Liver (tissue), 3 donors: ENCODE results near the gene ING3.

Experiments used
- FOXA1 ChIP-seq: IDR thresholded peaks from 2 replicates; pipeline ENCODE4 v1.6.1; 2016; ENCODE audit warnings: antibody characterized with exemption
- GABPA ChIP-seq, 2 donors: IDR thresholded peaks in 1 of 2; conservative IDR thresholded peaks in 1 of 2; 2 replicates each; pipeline ENCODE4 v1.6.1; 2016; ENCODE audit warnings: antibody characterized with exemption in 2 of 2, mild to moderate bottlenecking in 1 of 2, moderate library complexity in 1 of 2
- HNF4A ChIP-seq, 2 donors: conservative IDR thresholded peaks; 2 replicates each; pipeline ENCODE4 v1.6.1; 2016; ENCODE audit warnings: antibody characterized with exemption in 2 of 2, mild to moderate bottlenecking in 2 of 2
- JUND ChIP-seq, 2 donors: IDR thresholded peaks; 2 replicates each; pipeline ENCODE4 v1.6.1; 2016; ENCODE audit warnings: antibody characterized with exemption in 2 of 2
- RAD21 ChIP-seq, 2 donors: IDR thresholded peaks; 2 replicates each; pipeline ENCODE4 v1.6.1; 2016; ENCODE audit warnings: antibody characterized with exemption in 2 of 2, mild to moderate bottlenecking in 2 of 2
- RXRA ChIP-seq, 2 donors: IDR thresholded peaks; 2 replicates each; pipeline ENCODE4 v1.6.1; 2017 to 2018; ENCODE audit warnings: antibody characterized with exemption in 2 of 2, mild to moderate bottlenecking in 1 of 2
- SP1 ChIP-seq: IDR thresholded peaks from 2 replicates; pipeline ENCODE4 v1.6.1; 2018; ENCODE audit warnings: antibody characterized with exemption, mild to moderate bottlenecking
- TAF1 ChIP-seq: conservative IDR thresholded peaks from 2 replicates; pipeline ENCODE4 v1.6.1; 2016; ENCODE audit warnings: antibody characterized with exemption, mild to moderate bottlenecking
- YY1 ChIP-seq: IDR thresholded peaks from 2 replicates; pipeline ENCODE4 v1.6.1; 2016; ENCODE audit warnings: antibody characterized with exemption, mild to moderate bottlenecking
- ZBTB33 ChIP-seq: IDR thresholded peaks from 2 replicates; pipeline ENCODE4 v1.6.1; 2016; ENCODE audit warnings: antibody characterized with exemption
- TF ChIP-seq, protein P1 (sequence below): fragments of 150-350 bp; IDR thresholded peaks from 2 replicates; pipeline ENCODE4 v1.5.1; 2017; ENCODE audit warnings: improper control_type of control experiment, low read depth, low read length; ENCODE audit not compliant: missing input control
- TF ChIP-seq, protein P2 (sequence below): IDR thresholded peaks from 2 replicates; pipeline ENCODE4 v1.6.1; 2016; ENCODE audit warnings: antibody characterized with exemption
- TF ChIP-seq, protein P3 (sequence below): IDR thresholded peaks from 2 replicates; pipeline ENCODE4 v1.6.1; 2016; ENCODE audit warnings: antibody characterized with exemption
- TF ChIP-seq, protein P4 (sequence below): IDR thresholded peaks from 2 replicates; pipeline ENCODE4 v1.6.1; 2016; ENCODE audit warnings: antibody characterized with exemption, mild to moderate bottlenecking
- donor health status: healthy.
- donor health status: healthy.

GRCh38 chr7:120979765-120980499 is 29.4 kb downstream of the ING3 start:
- TF ChIP-seq, protein P1, sequence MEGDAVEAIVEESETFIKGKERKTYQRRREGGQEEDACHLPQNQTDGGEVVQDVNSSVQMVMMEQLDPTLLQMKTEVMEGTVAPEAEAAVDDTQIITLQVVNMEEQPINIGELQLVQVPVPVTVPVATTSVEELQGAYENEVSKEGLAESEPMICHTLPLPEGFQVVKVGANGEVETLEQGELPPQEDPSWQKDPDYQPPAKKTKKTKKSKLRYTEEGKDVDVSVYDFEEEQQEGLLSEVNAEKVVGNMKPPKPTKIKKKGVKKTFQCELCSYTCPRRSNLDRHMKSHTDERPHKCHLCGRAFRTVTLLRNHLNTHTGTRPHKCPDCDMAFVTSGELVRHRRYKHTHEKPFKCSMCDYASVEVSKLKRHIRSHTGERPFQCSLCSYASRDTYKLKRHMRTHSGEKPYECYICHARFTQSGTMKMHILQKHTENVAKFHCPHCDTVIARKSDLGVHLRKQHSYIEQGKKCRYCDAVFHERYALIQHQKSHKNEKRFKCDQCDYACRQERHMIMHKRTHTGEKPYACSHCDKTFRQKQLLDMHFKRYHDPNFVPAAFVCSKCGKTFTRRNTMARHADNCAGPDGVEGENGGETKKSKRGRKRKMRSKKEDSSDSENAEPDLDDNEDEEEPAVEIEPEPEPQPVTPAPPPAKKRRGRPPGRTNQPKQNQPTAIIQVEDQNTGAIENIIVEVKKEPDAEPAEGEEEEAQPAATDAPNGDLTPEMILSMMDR: no peak
- TF ChIP-seq, protein P2, sequence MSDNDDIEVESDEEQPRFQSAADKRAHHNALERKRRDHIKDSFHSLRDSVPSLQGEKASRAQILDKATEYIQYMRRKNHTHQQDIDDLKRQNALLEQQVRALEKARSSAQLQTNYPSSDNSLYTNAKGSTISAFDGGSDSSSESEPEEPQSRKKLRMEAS: no peak
- TF ChIP-seq RXRA (IDR thresholded peaks at IDR 0.05) (no peak), RAD21 (IDR thresholded peaks at IDR 0.05) (no peak), JUND (IDR thresholded peaks at IDR 0.05) (no peak), ZBTB33 (no peak), SP1 (no peak), FOXA1 (no peak), GABPA (IDR thresholded peaks at IDR 0.05 in 1 of 2, conservative IDR thresholded peaks at IDR 0.05 in 1 of 2) (no peak), TAF1 (no peak), HNF4A (conservative IDR thresholded peaks at IDR 0.05) (no peak), YY1 (no peak)
- TF ChIP-seq, protein P3, sequence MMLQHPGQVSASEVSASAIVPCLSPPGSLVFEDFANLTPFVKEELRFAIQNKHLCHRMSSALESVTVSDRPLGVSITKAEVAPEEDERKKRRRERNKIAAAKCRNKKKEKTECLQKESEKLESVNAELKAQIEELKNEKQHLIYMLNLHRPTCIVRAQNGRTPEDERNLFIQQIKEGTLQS: no peak
- TF ChIP-seq, protein P4, sequence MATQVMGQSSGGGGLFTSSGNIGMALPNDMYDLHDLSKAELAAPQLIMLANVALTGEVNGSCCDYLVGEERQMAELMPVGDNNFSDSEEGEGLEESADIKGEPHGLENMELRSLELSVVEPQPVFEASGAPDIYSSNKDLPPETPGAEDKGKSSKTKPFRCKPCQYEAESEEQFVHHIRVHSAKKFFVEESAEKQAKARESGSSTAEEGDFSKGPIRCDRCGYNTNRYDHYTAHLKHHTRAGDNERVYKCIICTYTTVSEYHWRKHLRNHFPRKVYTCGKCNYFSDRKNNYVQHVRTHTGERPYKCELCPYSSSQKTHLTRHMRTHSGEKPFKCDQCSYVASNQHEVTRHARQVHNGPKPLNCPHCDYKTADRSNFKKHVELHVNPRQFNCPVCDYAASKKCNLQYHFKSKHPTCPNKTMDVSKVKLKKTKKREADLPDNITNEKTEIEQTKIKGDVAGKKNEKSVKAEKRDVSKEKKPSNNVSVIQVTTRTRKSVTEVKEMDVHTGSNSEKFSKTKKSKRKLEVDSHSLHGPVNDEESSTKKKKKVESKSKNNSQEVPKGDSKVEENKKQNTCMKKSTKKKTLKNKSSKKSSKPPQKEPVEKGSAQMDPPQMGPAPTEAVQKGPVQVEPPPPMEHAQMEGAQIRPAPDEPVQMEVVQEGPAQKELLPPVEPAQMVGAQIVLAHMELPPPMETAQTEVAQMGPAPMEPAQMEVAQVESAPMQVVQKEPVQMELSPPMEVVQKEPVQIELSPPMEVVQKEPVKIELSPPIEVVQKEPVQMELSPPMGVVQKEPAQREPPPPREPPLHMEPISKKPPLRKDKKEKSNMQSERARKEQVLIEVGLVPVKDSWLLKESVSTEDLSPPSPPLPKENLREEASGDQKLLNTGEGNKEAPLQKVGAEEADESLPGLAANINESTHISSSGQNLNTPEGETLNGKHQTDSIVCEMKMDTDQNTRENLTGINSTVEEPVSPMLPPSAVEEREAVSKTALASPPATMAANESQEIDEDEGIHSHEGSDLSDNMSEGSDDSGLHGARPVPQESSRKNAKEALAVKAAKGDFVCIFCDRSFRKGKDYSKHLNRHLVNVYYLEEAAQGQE: no peak
